ENCODE data around the gene ARHGEF26. TPM values are rescaled to one million over a fixed set of nuclear protein-coding genes. Genes with fewer than 3 reads are reported as not detected.

The ARHGEF26 gene
- total RNA-seq, 1 donor from 2014 or later: 33.8 TPM

DNA sequence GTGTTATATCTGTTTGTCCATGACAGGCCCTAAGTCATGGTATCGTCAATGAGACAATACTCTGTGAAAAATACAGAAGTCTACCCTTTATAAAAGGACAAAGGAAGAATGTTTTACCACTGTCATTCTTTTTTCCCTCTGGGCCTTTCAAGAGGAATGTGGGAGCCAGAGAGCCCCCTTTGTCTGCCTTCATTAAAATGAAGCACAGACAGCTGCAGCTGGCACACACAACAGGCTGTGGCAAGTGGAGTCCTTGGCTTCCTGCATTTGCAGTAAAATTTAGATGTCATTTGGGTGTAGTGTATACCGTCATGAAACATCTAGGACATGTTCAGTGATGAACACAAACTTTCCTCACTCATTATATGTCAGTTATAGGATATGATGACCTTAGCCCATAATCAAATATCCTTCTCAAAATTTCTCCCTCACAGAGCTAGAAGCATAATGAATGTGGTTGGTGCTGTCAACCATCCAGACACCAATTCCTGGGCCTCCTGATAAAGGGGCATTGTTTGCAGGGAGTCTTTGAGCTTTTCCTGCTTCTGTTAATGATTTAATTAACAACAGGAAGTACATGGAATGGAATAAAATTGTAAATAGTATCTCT, 126.7 kb downstream of the ARHGEF26 start:
- Histone ChIP-seq H3K27me3 (no peaks in the 10 kb centered on the region), H3K4me3 (no peak overlapping the region), H3K9me3 (no peaks in the 10 kb centered on the region), H3K27ac (no peak overlapping the region), H3K36me3 (no peaks in the 10 kb centered on the region), H3K4me1 (peaks cover 0 to 20% of the 10 kb centered on the region in 2 donors)
- TF ChIP-seq, protein P1, sequence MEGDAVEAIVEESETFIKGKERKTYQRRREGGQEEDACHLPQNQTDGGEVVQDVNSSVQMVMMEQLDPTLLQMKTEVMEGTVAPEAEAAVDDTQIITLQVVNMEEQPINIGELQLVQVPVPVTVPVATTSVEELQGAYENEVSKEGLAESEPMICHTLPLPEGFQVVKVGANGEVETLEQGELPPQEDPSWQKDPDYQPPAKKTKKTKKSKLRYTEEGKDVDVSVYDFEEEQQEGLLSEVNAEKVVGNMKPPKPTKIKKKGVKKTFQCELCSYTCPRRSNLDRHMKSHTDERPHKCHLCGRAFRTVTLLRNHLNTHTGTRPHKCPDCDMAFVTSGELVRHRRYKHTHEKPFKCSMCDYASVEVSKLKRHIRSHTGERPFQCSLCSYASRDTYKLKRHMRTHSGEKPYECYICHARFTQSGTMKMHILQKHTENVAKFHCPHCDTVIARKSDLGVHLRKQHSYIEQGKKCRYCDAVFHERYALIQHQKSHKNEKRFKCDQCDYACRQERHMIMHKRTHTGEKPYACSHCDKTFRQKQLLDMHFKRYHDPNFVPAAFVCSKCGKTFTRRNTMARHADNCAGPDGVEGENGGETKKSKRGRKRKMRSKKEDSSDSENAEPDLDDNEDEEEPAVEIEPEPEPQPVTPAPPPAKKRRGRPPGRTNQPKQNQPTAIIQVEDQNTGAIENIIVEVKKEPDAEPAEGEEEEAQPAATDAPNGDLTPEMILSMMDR (IDR thresholded peaks at IDR 0.05): no peak
- no peak for DNase-seq (ENCODE audit: low spot score in 2 of 2)
- intact Hi-C loops (cut with DNase I): loop anchor here (10.0 kb wide), 1 partner anchor 1203 kb away; no protein-coding TSS in a partner anchor

DNA sequence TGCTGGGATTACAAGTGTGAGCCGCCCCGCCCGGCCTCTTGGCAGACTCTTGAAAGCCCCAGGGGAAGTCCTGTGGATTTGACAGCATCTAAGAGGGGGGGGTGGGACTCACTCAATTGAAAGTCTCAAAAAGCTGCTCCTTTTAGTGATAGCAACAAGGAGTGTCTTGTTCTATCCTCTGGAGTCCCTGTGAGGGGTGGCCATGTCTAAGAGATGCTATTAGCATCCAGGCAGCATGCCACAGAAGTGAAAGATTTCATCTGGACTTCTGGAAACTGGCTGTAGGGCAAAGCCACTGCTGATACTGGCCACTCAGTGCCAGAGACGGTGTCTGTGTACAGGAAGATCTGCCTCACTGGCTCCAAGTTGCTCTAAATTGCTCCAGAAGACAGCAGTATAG, 129.1 kb downstream of the ARHGEF26 start:
- intact Hi-C loops (cut with DNase I): no loop called here
- Histone ChIP-seq H3K9me3 (no peaks in the 10 kb centered on the region), H3K36me3 (peaks cover 6 to 16% of the 10 kb centered on the region in 2 donors), H3K4me1 (peaks cover 0 to 5% of the 10 kb centered on the region in 2 donors), H3K4me3 (no peak overlapping the region), H3K27me3 (no peaks in the 10 kb centered on the region), H3K27ac (no peak overlapping the region)
- TF ChIP-seq, protein P1 (IDR thresholded peaks at IDR 0.05): no peak
- no peak for DNase-seq (ENCODE audit: low spot score in 2 of 2)

DNA sequence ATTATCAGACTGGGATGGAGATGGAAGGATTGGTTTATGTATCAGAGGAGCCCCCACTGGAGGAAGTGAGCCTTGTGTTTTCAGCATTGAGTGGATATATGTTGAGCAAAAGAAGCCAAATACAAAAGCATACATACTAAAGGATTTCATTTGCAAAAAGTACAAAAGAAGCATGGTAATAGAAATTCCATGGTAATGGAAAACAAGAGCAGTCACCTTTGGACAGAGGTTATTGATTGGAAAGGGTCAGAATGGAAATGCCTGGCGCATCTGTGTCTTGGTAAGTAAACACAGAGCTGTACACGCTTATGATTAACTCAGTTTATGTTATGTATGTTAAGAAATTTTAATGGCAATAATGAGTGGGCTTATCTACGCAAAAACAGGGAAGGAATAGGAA, 130.4 kb downstream of the ARHGEF26 start:
- H3K36me3 ChIP-seq: peaks cover 6 to 27% of the 10 kb centered on the region in 2 donors
- TF ChIP-seq, protein P1 (IDR thresholded peaks at IDR 0.05): no peak
- intact Hi-C loops (cut with DNase I): loop anchor here (1.0 to 2.0 kb wide), 2 partner anchors 130 to 255 kb away; partner anchors contain the start of gene ARHGEF26
- peaks cover 0 to 2% of the 10 kb centered on the region in 2 donors for H3K4me1 ChIP-seq
- H3K27me3 ChIP-seq: no peaks in the 10 kb centered on the region
- H3K9me3 ChIP-seq: no peaks in the 10 kb centered on the region
- no peak overlapping the region for H3K4me3 ChIP-seq
- no peak overlapping the region for H3K27ac ChIP-seq
- DNase-seq (ENCODE audit: low spot score in 2 of 2): no peak

DNA sequence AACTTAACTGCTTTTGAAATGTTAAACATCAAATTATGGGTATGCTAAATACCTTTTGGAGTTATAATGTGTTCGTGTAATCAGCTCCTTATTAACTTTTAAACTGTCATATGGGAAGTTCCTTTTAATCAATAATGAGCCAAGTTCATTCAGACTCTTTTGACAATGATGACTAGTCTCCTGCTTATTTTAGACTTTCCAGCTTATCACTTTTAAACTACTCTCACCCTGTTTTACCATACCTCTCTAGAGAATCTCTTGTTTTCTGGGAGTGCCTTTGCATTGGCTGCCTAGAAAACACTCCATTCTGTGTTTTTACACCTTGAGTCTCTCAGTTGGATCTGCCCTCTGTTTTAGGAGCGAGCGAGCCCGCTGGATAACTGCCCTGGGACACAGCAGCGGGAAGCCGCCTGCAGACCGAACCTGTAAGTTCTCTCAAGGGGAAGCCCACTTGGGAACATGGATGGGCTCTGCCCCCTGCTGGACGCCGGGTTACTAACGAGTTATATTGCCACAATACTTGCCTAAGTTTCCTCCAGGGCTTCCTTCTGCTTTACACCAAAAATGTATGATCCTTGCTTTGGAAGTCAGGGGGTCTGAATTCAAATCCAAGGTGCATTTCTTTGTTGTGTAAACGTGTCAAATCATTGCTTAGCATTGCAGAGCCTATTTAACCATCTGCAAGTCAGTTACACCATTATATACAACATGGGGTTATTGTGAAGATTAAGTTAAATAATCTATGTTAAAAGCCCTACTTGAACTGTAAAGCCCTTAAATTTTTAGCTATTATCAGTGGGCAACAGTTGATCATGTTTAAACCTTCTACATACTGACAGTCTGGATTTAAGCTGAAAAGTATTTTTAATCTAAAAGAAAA, 131.8 kb downstream of the ARHGEF26 start:
- Histone ChIP-seq H3K36me3 (peaks cover 9 to 39% of the 10 kb centered on the region in 2 donors), H3K4me3 (peak overlapping the region in 1 of 2 donors; percentile 21), H3K27me3 (no peaks in the 10 kb centered on the region), H3K9me3 (no peaks in the 10 kb centered on the region), H3K27ac (no peak overlapping the region), H3K4me1 (peaks cover 0 to 2% of the 10 kb centered on the region in 2 donors)
- TF ChIP-seq, protein P1 (IDR thresholded peaks at IDR 0.05): peak; percentile 84 to 91 (median 89)
- intact Hi-C loops (cut with DNase I): loop anchor here (1.0 to 2.0 kb wide), 3 partner anchors 132 to 256 kb away; partner anchors contain the start of gene ARHGEF26
- DNase-seq (ENCODE audit: low spot score in 2 of 2): peak; percentile 48 to 95

DNA sequence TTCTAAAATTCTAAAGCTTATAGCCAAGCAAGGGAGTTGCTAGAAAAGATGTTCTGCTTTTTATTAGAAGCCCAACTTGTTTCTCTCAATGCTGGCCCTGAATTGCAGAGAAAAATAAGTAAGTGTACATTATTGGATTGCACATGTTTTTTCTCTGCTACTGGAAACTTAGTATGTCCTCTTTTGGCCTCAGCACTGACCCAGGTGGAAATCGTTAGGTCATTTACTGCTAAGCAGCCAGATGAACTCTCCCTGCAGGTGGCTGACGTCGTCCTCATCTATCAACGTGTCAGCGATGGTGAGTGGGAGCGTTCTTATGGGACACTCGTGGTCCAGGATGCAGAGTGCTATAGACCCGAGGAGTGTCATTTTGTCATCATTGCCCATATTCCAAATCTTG, 133.3 kb downstream of the ARHGEF26 start:
- H3K27ac ChIP-seq: no peak overlapping the region
- DNase-seq (ENCODE audit: low spot score in 2 of 2): no peak
- H3K9me3 ChIP-seq: no peaks in the 10 kb centered on the region
- peaks cover 19 to 55% of the 10 kb centered on the region in 2 donors for H3K36me3 ChIP-seq
- no peaks in the 10 kb centered on the region for H3K27me3 ChIP-seq
- TF ChIP-seq, protein P1 (IDR thresholded peaks at IDR 0.05): no peak
- peaks cover 0 to 2% of the 10 kb centered on the region in 2 donors for H3K4me1 ChIP-seq
- no peak overlapping the region for H3K4me3 ChIP-seq
- intact Hi-C loops (cut with DNase I): no loop called here

Data from ascending aorta (tissue), 2 donors.